H1 (cell line): ENCODE results near the gene NPBWR2. TPM values are rescaled to one million over a fixed set of nuclear protein-coding genes. Genes with fewer than 3 reads are reported as not detected.

Source experiments
- ATF3 ChIP-seq: IDR thresholded peaks from 2 replicates; pipeline ENCODE4 v1.6.1; 2011; ENCODE audit warnings: low read depth, mild to moderate bottlenecking, low read length; ENCODE audit not compliant: insufficient read depth
- CEBPB ChIP-seq: IDR thresholded peaks from 2 replicates; pipeline ENCODE4 v1.6.1; 2012; ENCODE audit warnings: low read depth, low read length
- CHD2 ChIP-seq: IDR thresholded peaks from 2 replicates; pipeline ENCODE4 v1.6.1; 2012; ENCODE audit warnings: low read length, improper control_type of control experiment
- CHD7 ChIP-seq: fragments of 300-600 bp; sonication (generic); IDR thresholded peaks from 2 replicates; pipeline ENCODE4 v1.7.1; 2012; ENCODE audit warnings: low read length, moderate library complexity, mild to moderate bottlenecking, inconsistent platforms; ENCODE audit not compliant: insufficient replicate concordance
- E2F6 ChIP-seq: IDR thresholded peaks from 2 replicates; pipeline ENCODE4 v1.6.1; 2012; ENCODE audit warnings: inconsistent platforms
- EZH2 ChIP-seq: fragments of 200-600 bp; sonication (generic); IDR thresholded peaks from 2 replicates; pipeline ENCODE4 v1.7.1; 2012; ENCODE audit warnings: low read depth, mild to moderate bottlenecking, moderate library complexity, low read length, inconsistent platforms; ENCODE audit not compliant: severe bottlenecking
- GABPA ChIP-seq: IDR thresholded peaks from 2 replicates; pipeline ENCODE4 v1.6.1; 2011; ENCODE audit warnings: mild to moderate bottlenecking, low read length, moderate library complexity, borderline replicate concordance; ENCODE audit not compliant: insufficient read depth
- polyA plus RNA-seq, 7 experiments: library from polyadenylated mRNA; depleted of rRNA in 3 of 7; stranded (reverse) in 5 of 7; unstranded in 2 of 7; fragments of >200 nt in 5 of 7; fragments of 200-250 nt in 2 of 7; gene quantifications; 1 replicate in 5 of 7; 2 replicates in 1 of 7; 4 replicates in 1 of 7; pipeline versions ENCODE4 v1.2.1 to v1.2.3, GENCODE V29; 2011 to 2013; ENCODE audit warnings: missing spikeins in 2 of 7, mixed read lengths in 2 of 7
- total RNA-seq: library from RNA; stranded (reverse); fragmentation: NEBNext Ultra II Directional; extraction: Animal tissue kit (Norgen Biotek cat#: 25700); gene quantifications from 2 replicates; pipeline ENCODE4 v1.2.1, GENCODE V29; 2021

Gene NPBWR2
- total and polyA plus RNA-seq, 2 of the 8 experiments (the other 6 are each of a cell fraction or from before 2014, with no cell fraction given): not detected

- no peak for TF ChIP-seq CHD7
- no peak for TF ChIP-seq EZH2
- no peak for TF ChIP-seq CEBPB
- no peak for TF ChIP-seq CHD2
- TF ChIP-seq ATF3: no peak
- no peak for TF ChIP-seq GABPA
- no peak for TF ChIP-seq E2F6
Observed at GRCh38 chr20:64091340-64091739, 16.0 kb downstream of the NPBWR2 start (continued).
